Measurements from ENCODE around the gene MERTK.
"Not testable (repeated sequence)": the region's sequence is repeated elsewhere in the genome, so short reads cannot be mapped to it uniquely, and the experiment has no call there.

Gene MERTK

DNA sequence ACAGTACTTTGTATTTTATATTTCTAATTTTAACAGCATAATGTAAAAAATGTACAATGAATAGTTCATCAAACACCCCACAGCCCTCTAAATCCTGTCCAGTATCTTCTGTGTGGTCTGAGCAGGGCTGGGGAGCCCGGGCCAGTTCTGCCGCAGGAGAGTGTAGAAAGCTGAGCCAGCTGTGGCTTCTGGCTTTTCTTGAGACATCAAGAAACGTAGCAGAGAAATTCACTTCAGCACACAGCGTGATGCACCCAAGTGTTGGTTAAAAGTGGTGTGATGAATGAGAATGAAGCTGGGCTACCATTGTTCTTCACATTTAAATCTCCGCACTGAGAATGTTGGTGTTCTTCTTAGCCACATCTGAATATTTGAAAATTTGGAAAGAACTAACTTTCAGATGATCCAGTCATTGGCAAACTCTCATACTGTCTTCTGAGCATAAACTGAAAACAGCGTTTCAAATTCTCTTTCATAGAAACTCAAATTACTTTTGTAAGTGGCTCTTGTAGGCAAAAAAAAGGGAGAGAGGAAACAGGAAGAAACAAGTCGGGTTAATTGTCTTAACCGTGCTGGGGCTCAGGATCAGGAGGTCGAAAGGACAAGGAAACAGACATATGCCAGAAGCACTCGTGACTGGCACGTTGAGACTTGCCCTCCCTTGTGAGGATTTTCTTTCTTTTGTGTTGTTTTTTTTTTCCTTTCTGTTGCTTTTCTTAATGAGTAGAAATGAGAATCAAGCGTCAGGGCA lies 133.2 kb downstream of the MERTK start:
- DNase-seq (ENCODE audit: low spot score) = no peak
- in situ Hi-C loops (cut with MboI; ENCODE audit: low pct_unique_long_range_greater_than_20kb, low sequenced_read_pairs, unreplicated experiment) = no loop called here
- TF ChIP-seq CTCF (IDR thresholded peaks at IDR 0.05; ENCODE audit: extremely low read depth, insufficient read depth, missing control alignments) = no peak

GRCh38 chr2:112032224-112032586 lies 133.8 kb downstream of the MERTK start:
- DNase-seq (ENCODE audit: low spot score) = no peak
- in situ Hi-C loops (cut with MboI; ENCODE audit: low pct_unique_long_range_greater_than_20kb, low sequenced_read_pairs, unreplicated experiment) = no loop called here
- no peak for TF ChIP-seq CTCF (IDR thresholded peaks at IDR 0.05; ENCODE audit: extremely low read depth, insufficient read depth, missing control alignments)

- no peak for DNase-seq (ENCODE audit: low spot score)
- TF ChIP-seq CTCF (IDR thresholded peaks at IDR 0.05; ENCODE audit: extremely low read depth, insufficient read depth, missing control alignments) = no peak
- in situ Hi-C loops (cut with MboI; ENCODE audit: low pct_unique_long_range_greater_than_20kb, low sequenced_read_pairs, unreplicated experiment) = no loop called here
Measured at GRCh38 chr2:112032689-112033465, 134.5 kb downstream of the MERTK start.

GRCh38 chr2:112033600-112033999 lies 135.2 kb downstream of the MERTK start:
- TF ChIP-seq CTCF (IDR thresholded peaks at IDR 0.05; ENCODE audit: extremely low read depth, insufficient read depth, missing control alignments) = no peak
- in situ Hi-C loops (cut with MboI; ENCODE audit: low pct_unique_long_range_greater_than_20kb, low sequenced_read_pairs, unreplicated experiment) = no loop called here

DNA sequence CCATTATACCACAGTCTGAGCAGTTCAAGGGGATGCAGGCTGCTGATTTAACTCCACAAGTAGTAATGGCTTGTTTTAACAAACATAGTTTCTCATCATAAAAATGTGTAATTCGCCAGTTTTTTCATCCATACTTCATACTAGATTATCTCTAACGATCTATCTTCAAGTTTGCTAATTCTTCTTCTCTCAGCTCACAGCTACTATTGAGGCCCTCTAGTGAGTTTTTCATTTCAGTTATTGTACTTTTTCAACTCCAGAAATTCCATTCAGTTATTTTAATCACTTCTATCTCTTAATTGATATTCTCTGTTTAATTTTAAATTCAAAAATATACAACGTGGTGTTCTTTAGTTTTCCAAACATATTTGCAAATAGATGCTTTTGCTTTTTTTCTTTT lies 136.5 kb downstream of the MERTK start:
- no peak for DNase-seq (ENCODE audit: low spot score)
- in situ Hi-C loops (cut with MboI; ENCODE audit: low pct_unique_long_range_greater_than_20kb, low sequenced_read_pairs, unreplicated experiment) = no loop called here
- no peak for TF ChIP-seq CTCF (IDR thresholded peaks at IDR 0.05; ENCODE audit: extremely low read depth, insufficient read depth, missing control alignments)

More at GRCh38 chr2:112033600-112033999, 135.2 kb downstream of the MERTK start:
- DNase-seq (ENCODE audit: low spot score) = no peak

GRCh38 chr2:112035786-112036185 lies 137.4 kb downstream of the MERTK start:
- TF ChIP-seq CTCF (IDR thresholded peaks at IDR 0.05; ENCODE audit: extremely low read depth, insufficient read depth, missing control alignments) = no peak
- in situ Hi-C loops (cut with MboI; ENCODE audit: low pct_unique_long_range_greater_than_20kb, low sequenced_read_pairs, unreplicated experiment) = no loop called here
- DNase-seq (ENCODE audit: low spot score) = no peak

- DNase-seq (ENCODE audit: low spot score); in situ Hi-C loops (cut with MboI; ENCODE audit: low pct_unique_long_range_greater_than_20kb, low sequenced_read_pairs, unreplicated experiment): not testable (repeated sequence)
Measured at GRCh38 chr2:112039556-112039955, 141.1 kb downstream of the MERTK start.

- in situ Hi-C loops (cut with MboI; ENCODE audit: low pct_unique_long_range_greater_than_20kb, low sequenced_read_pairs, unreplicated experiment) = loop anchor here (10.0 kb wide), 1 partner anchor 155 kb away; the partner anchor contains the start of gene ANAPC1
- not testable (repeated sequence) for DNase-seq (ENCODE audit: low spot score)
Measured at GRCh38 chr2:112040066-112040465, 141.7 kb downstream of the MERTK start.

- DNase-seq (ENCODE audit: low spot score) = not testable (repeated sequence)
- in situ Hi-C loops (cut with MboI; ENCODE audit: low pct_unique_long_range_greater_than_20kb, low sequenced_read_pairs, unreplicated experiment) = loop anchor here (10.0 kb wide), 1 partner anchor 157 kb away; the partner anchor contains the start of gene ANAPC1
Measured at GRCh38 chr2:112041460-112041859, 143.1 kb downstream of the MERTK start.
